ENCODE results near the gene RAB30. TPM values are rescaled to one million over a fixed set of nuclear protein-coding genes. Genes with fewer than 3 reads are reported as not detected.

Gene RAB30
- total RNA-seq, 2 donors from 2014 or later, result 12.1 to 19.0 TPM

- no peaks in the 10 kb centered on the region for H3K36me3 ChIP-seq
- no peak for TF ChIP-seq CTCF (IDR thresholded peaks at IDR 0.05)
- H3K4me1 ChIP-seq, result peaks cover 0 to 50% of the 10 kb centered on the region in 2 donors
- H3K27me3 ChIP-seq, result no peaks in the 10 kb centered on the region
- no peaks in the 10 kb centered on the region for H3K9me3 ChIP-seq
- peak; percentile 78 for DNase-seq (ENCODE audit: low spot score)
- no peak overlapping the region for H3K4me3 ChIP-seq
- H3K27ac ChIP-seq, result peak overlapping the region; percentile 33 to 59
These were observed 63.7 kb downstream of the RAB30 start for GRCh38 chr11:83007909-83008580.

GRCh38 chr11:83007477-83007876, 64.2 kb downstream of the RAB30 start:
- Histone ChIP-seq H3K4me1 (peaks cover 0 to 50% of the 10 kb centered on the region in 2 donors), H3K4me3 (no peak overlapping the region), H3K27me3 (no peaks in the 10 kb centered on the region), H3K36me3 (no peaks in the 10 kb centered on the region), H3K27ac (peak overlapping the region; percentile 33 to 59), H3K9me3 (no peaks in the 10 kb centered on the region)
- no peak for DNase-seq (ENCODE audit: low spot score)
- no peak for TF ChIP-seq CTCF (IDR thresholded peaks at IDR 0.05)

GRCh38 chr11:83006877-83007330, 64.8 kb downstream of the RAB30 start:
- peaks cover 0 to 50% of the 10 kb centered on the region in 2 donors for H3K4me1 ChIP-seq
- no peaks in the 10 kb centered on the region for H3K27me3 ChIP-seq
- H3K9me3 ChIP-seq, result no peaks in the 10 kb centered on the region
- no peak for TF ChIP-seq CTCF (IDR thresholded peaks at IDR 0.05)
- no peak overlapping the region for H3K27ac ChIP-seq
- no peaks in the 10 kb centered on the region for H3K36me3 ChIP-seq
- H3K4me3 ChIP-seq, result no peak overlapping the region
- DNase-seq (ENCODE audit: low spot score), result no peak

GRCh38 chr11:83004746-83005556, 66.7 kb downstream of the RAB30 start:
- Histone ChIP-seq H3K4me3 (no peak overlapping the region), H3K27me3 (no peaks in the 10 kb centered on the region), H3K36me3 (no peaks in the 10 kb centered on the region), H3K27ac (no peak overlapping the region), H3K9me3 (no peaks in the 10 kb centered on the region), H3K4me1 (peaks cover 0 to 55% of the 10 kb centered on the region in 2 donors)
- no peak for DNase-seq (ENCODE audit: low spot score)
- TF ChIP-seq CTCF (IDR thresholded peaks at IDR 0.05), result no peak

GRCh38 chr11:83002522-83002921, 69.2 kb downstream of the RAB30 start:
- TF ChIP-seq CTCF (IDR thresholded peaks at IDR 0.05), result no peak
- Histone ChIP-seq H3K4me3 (no peak overlapping the region), H3K9me3 (no peaks in the 10 kb centered on the region), H3K4me1 (peaks cover 0 to 65% of the 10 kb centered on the region in 2 donors), H3K27ac (no peak overlapping the region), H3K36me3 (no peaks in the 10 kb centered on the region), H3K27me3 (no peaks in the 10 kb centered on the region)
- DNase-seq (ENCODE audit: low spot score), result no peak
